ENCODE data around the gene RPP25. TPM values are rescaled to one million over a fixed set of nuclear protein-coding genes. Genes with fewer than 3 reads are reported as not detected.

RPP25 gene
- polyA plus RNA-seq, 2 of the 4 experiments (the other 2 are of a cell fraction), result 8.8 to 13.7 TPM

- CTCF ChIA-PET, result interaction anchor here (1.0 to 7.9 kb wide), 5 partner anchors 9 to 194 kb away, joined by 3 to 54 read pairs (median 9); no protein-coding TSS in a partner anchor
These were observed 5.6 kb upstream of the RPP25 start for GRCh38 chr15:74962219-74962618.

GRCh38 chr15:74961616-74962015, 5.0 kb upstream of the RPP25 start:
- no peak for DNase-seq (ENCODE audit: low read depth in 1 of 2, low spot score in 1 of 2)
- no peak for ATAC-seq
- no peaks in the 10 kb centered on the region for H3K9me3 ChIP-seq
- H3K4me3 ChIP-seq, result no peak overlapping the region
- no peak for FAIRE-seq
- H3K27ac ChIP-seq, result no peak overlapping the region
- CTCF ChIA-PET, result interaction anchor here (1.5 to 7.9 kb wide), 4 partner anchors 9 to 243 kb away, joined by 3 to 54 read pairs (median 10); no protein-coding TSS in a partner anchor
- H3K4me2 ChIP-seq, result no peak overlapping the region
- WGBS (ENCODE audit: missing lambda C conversion rate), result 89% methylated on average over 5 of the region's 5 CpGs
- POLR2A ChIA-PET, result interaction anchor here (1.1 kb wide), 1 partner anchor 27 kb away, joined by 3 read pairs; no protein-coding TSS in a partner anchor
- H3K4me1 ChIP-seq, result peaks cover 29% of the 10 kb centered on the region
- TF ChIP-seq NR3C1 (IDR thresholded peaks at IDR 0.05) (no peak), CBX8 (IDR thresholded peaks at IDR 0.05) (no peak), BCL3 (IDR thresholded peaks at IDR 0.05) (no peak)

More at GRCh38 chr15:74962219-74962618, 5.6 kb upstream of the RPP25 start:
- no peak overlapping the region for H3K4me2 ChIP-seq
- POLR2A ChIA-PET, result no interaction called here
- no peak for ATAC-seq
- TF ChIP-seq RAD21 (conservative IDR thresholded peaks at IDR 0.05 in 1 of 2, IDR thresholded peaks at IDR 0.05 in 1 of 2), result no peak
- TF ChIP-seq CEBPB (IDR thresholded peaks at IDR 0.05), result no peak
- no peak for TF ChIP-seq NPAS2 (CRISPR knock-in tag; IDR thresholded peaks at IDR 0.05; ENCODE audit: borderline replicate concordance)
- no peak for TF ChIP-seq HDAC2 (IDR thresholded peaks at IDR 0.05)
- TF ChIP-seq TP53 (CRISPR knock-in tag; IDR thresholded peaks at IDR 0.05), result no peak
- TF ChIP-seq RCOR1 (IDR thresholded peaks at IDR 0.05; ENCODE audit: low read depth, low read length), result no peak
- no peak for TF ChIP-seq MAX (IDR thresholded peaks at IDR 0.05)
- TF ChIP-seq BCL3 (IDR thresholded peaks at IDR 0.05), result no peak
- TF ChIP-seq BHLHE40 (IDR thresholded peaks at IDR 0.05; ENCODE audit: low read depth, low read length), result no peak
- no peak for DNase-seq (ENCODE audit: low read depth in 1 of 2, low spot score in 1 of 2)
- WGBS (ENCODE audit: missing lambda C conversion rate), result 88% methylated on average over 8 of the region's 8 CpGs
- H3K4me3 ChIP-seq, result no peak overlapping the region
- FAIRE-seq, result no peak
- no peaks in the 10 kb centered on the region for H3K9me3 ChIP-seq
- peaks cover 29% of the 10 kb centered on the region for H3K4me1 ChIP-seq
- no peak overlapping the region for H3K27ac ChIP-seq

GRCh38 chr15:74960995-74961588, 4.5 kb upstream of the RPP25 start:
- POLR2A ChIA-PET, result interaction anchor here (1.1 kb wide), 1 partner anchor 27 kb away, joined by 3 read pairs; no protein-coding TSS in a partner anchor
- TF ChIP-seq EP300 (IDR thresholded peaks at IDR 0.05) (no peak), MYC (IDR thresholded peaks at IDR 0.05; ENCODE audit: borderline replicate concordance, low read length) (no peak), NPAS2 (CRISPR knock-in tag; IDR thresholded peaks at IDR 0.05; ENCODE audit: borderline replicate concordance) (no peak), ATOH8 (CRISPR knock-in tag; IDR thresholded peaks at IDR 0.05; ENCODE audit: low read depth) (no peak), ELK1 (IDR thresholded peaks at IDR 0.05; ENCODE audit: low read depth, low read length) (no peak), PHF8 (IDR thresholded peaks at IDR 0.05; ENCODE audit: borderline replicate concordance, low read depth) (no peak)
- no peak for ATAC-seq
- no peak for DNase-seq (ENCODE audit: low read depth in 1 of 2, low spot score in 1 of 2)
- CTCF ChIA-PET, result interaction anchor here (0.8 to 7.9 kb wide), 6 partner anchors 10 to 243 kb away, joined by 3 to 54 read pairs (median 6); no protein-coding TSS in a partner anchor
- H3K4me2 ChIP-seq, result no peak overlapping the region
- no peak for FAIRE-seq
- no peak overlapping the region for H3K4me3 ChIP-seq
- H3K4me1 ChIP-seq, result peaks cover 29% of the 10 kb centered on the region
- no peak overlapping the region for H3K27ac ChIP-seq
- 38% methylated on average over 3 of the region's 3 CpGs for WGBS (ENCODE audit: missing lambda C conversion rate)
- no peaks in the 10 kb centered on the region for H3K9me3 ChIP-seq
